Endothelial cell of umbilical vein (primary cell): ENCODE data around the gene TATDN3. TPM values are rescaled to one million over a fixed set of nuclear protein-coding genes. Genes with fewer than 3 reads are reported as not detected.

Source experiments
- BruUV-seq: library from RNA; stranded (reverse); fragments of 400-500 nt; replicated peaks from 2 replicates; lab custom pipeline; 2021; lab: Mats Ljungman, UMichigan
- CTCF ChIA-PET: fragments of 300-600, 350-600 bp; sonication (Branson Sonifier 250); formaldehyde crosslinking; loops from one replicate; lab custom pipeline; 2021; ENCODE audit warnings: antibody characterized with exemption, inconsistent platforms; lab: Charles Lee
- POLR2A ChIA-PET: fragments of 300-600, 350-600 bp; sonication (Branson Sonifier 250); formaldehyde crosslinking; loops from one replicate; lab custom pipeline; 2021; ENCODE audit warnings: antibody characterized with exemption, inconsistent platforms; lab: Charles Lee
- DNase-seq: peaks from one replicate; pipeline ENCODE4 v3.0.0-alpha.2; 2011; ENCODE audit warnings: low read depth, low spot score
- FAIRE-seq: peaks from 2 replicates; lab custom pipeline; 2011; peaks lifted over from hg19 to GRCh38; lab: Jason Lieb, UNC
- H2AFZ ChIP-seq: 2 replicates; pipeline ENCODE4 v1.6.0; 2012; ENCODE audit warnings: low read depth, low read length, control low read depth, inconsistent platforms
- H3K27ac ChIP-seq: 2 replicates; pipeline ENCODE4 v1.5.1; 2011; ENCODE audit warnings: low read depth, mild to moderate bottlenecking, control low read depth, low read length, moderate library complexity; ENCODE audit not compliant: insufficient read depth
- H3K27me3 ChIP-seq, 2 experiments: 2 replicates each; pipeline versions ENCODE4 v1.6.0 to v1.6.1; 2011; ENCODE audit warnings: low read length in 2 of 2, mixed read lengths in 1 of 2; ENCODE audit not compliant: control insufficient read depth in 2 of 2, insufficient read depth in 2 of 2
- H3K36me3 ChIP-seq, 2 experiments: 2 replicates in 1 of 2; 3 replicates in 1 of 2; pipeline ENCODE4 v1.5.1; 2011; ENCODE audit warnings: low read length in 2 of 2, mild to moderate bottlenecking in 1 of 2, moderate library complexity in 1 of 2; ENCODE audit not compliant: control insufficient read depth in 2 of 2, insufficient read depth in 2 of 2; ENCODE audit errors: extremely low read depth in 1 of 2
- H3K4me1 ChIP-seq: 3 replicates; pipeline ENCODE4 v1.5.1; 2011; ENCODE audit warnings: mild to moderate bottlenecking, low read length; ENCODE audit not compliant: control insufficient read depth, insufficient read depth; ENCODE audit errors: extremely low read depth
- H3K4me2 ChIP-seq: 2 replicates; pipeline ENCODE4 v1.6.1; 2011; ENCODE audit warnings: low read length, control low read depth, mixed read lengths; ENCODE audit not compliant: insufficient read depth
- H3K4me3 ChIP-seq, 3 experiments: fragments of 200-600 bp in 1 of 3; sonication (generic), shearing (Covaris generic) in 1 of 3; replicated peaks in 1 of 3; 2 replicates each; pipeline ENCODE4 v1.5.1; 2011 to 2016; ENCODE audit warnings: control low read depth in 3 of 3, low read length in 3 of 3, mild to moderate bottlenecking in 2 of 3, inconsistent platforms in 1 of 3, low read depth in 1 of 3, moderate library complexity in 1 of 3; ENCODE audit not compliant: insufficient read depth in 1 of 3
- H3K79me2 ChIP-seq: 2 replicates; pipeline ENCODE4 v1.6.0; 2012; ENCODE audit warnings: low read length, inconsistent platforms; ENCODE audit not compliant: control insufficient read depth, insufficient read depth
- H3K9ac ChIP-seq: replicated peaks from 2 replicates; pipeline ENCODE3; 2011; ENCODE audit warnings: low read length, control low read depth; ENCODE audit not compliant: insufficient read depth; ENCODE audit errors: extremely low read depth
- H3K9me1 ChIP-seq: replicated peaks from 3 replicates; pipeline ENCODE4 v1.6.0; 2011; ENCODE audit warnings: mild to moderate bottlenecking, low read length; ENCODE audit not compliant: control insufficient read depth, insufficient read depth; ENCODE audit errors: extremely low read depth
- H3K9me3 ChIP-seq: replicated peaks from 2 replicates; pipeline ENCODE4 v1.5.1; 2012; ENCODE audit warnings: low read length, inconsistent platforms; ENCODE audit not compliant: control insufficient read depth, insufficient read depth
- H4K20me1 ChIP-seq: replicated peaks from 2 replicates; pipeline ENCODE3; 2011; ENCODE audit warnings: mild to moderate bottlenecking, low read length; ENCODE audit not compliant: control insufficient read depth, insufficient read depth; ENCODE audit errors: extremely low read depth
- CTCF ChIP-seq, 2 donors: IDR thresholded peaks; 1 replicate in 1 of 2; 2 replicates in 1 of 2; pipeline ENCODE4 v1.5.1; 2011; ENCODE audit warnings: low read length in 2 of 2, mild to moderate bottlenecking in 2 of 2, moderate library complexity in 2 of 2, control low read depth in 1 of 2, inconsistent platforms in 1 of 2, low read depth in 1 of 2; ENCODE audit not compliant: insufficient read depth in 1 of 2; ENCODE audit errors: extremely low read depth in 1 of 2
- EZH2 ChIP-seq: IDR thresholded peaks from 2 replicates; pipeline ENCODE4 v1.6.1; 2012; ENCODE audit warnings: borderline replicate concordance, low read depth, mild to moderate bottlenecking, moderate library complexity, low read length, inconsistent platforms; ENCODE audit not compliant: severe bottlenecking
- FOS ChIP-seq: IDR thresholded peaks from 2 replicates; pipeline ENCODE4 v1.6.1; 2011; ENCODE audit warnings: mild to moderate bottlenecking, low read length, moderate library complexity, borderline replicate concordance; ENCODE audit not compliant: insufficient read depth
- GATA2 ChIP-seq: IDR thresholded peaks from 2 replicates; pipeline ENCODE4 v1.7.0; 2011; ENCODE audit warnings: low read depth, mild to moderate bottlenecking, moderate library complexity, mixed read lengths, low read length; ENCODE audit not compliant: insufficient read length, insufficient read depth
- JUN ChIP-seq: IDR thresholded peaks from 2 replicates; pipeline ENCODE4 v1.6.1; 2011; ENCODE audit warnings: borderline replicate concordance, low read depth; ENCODE audit not compliant: insufficient read length, insufficient read depth
- MAX ChIP-seq: IDR thresholded peaks from 2 replicates; pipeline ENCODE4 v1.6.1; 2011; ENCODE audit not compliant: insufficient read depth, insufficient read length
- MYC ChIP-seq: IDR thresholded peaks from one replicate; pipeline ENCODE4 v1.6.1; 2011; ENCODE audit warnings: mild to moderate bottlenecking, low read depth, low read length
- POLR2A ChIP-seq: IDR thresholded peaks from 2 replicates; pipeline ENCODE4 v1.6.1; 2012; ENCODE audit warnings: low read depth, mild to moderate bottlenecking, control low read depth, low read length
- POLR2AphosphoS5 ChIP-seq: IDR thresholded peaks from 2 replicates; pipeline ENCODE4 v1.6.1; 2012; ENCODE audit warnings: low read depth, mild to moderate bottlenecking, control low read depth, low read length, moderate library complexity; ENCODE audit not compliant: insufficient read depth
- dilution Hi-C: fragments of 300-500 bp; cut with MboI; formaldehyde crosslinking; loops from one replicate; pipeline ENCODE4 v1.15.0; 2019; ENCODE audit warnings: low sequenced_read_pairs; ENCODE audit not compliant: extremely low pct_ligation_motif_present
- intact Hi-C: fragments of 100-400 bp; cut with micrococcal nuclease; formaldehyde crosslinking; loops from one replicate; pipeline ENCODE4 v1.10.0; 2022
- polyA plus RNA-seq, 4 experiments: library from polyadenylated mRNA; depleted of rRNA in 3 of 4; stranded (reverse) in 3 of 4; unstranded in 1 of 4; fragments of >200 nt; gene quantifications; 2 replicates each; pipeline versions ENCODE4 v1.2.1 to v1.2.3, GENCODE V29; 2011 to 2012; ENCODE audit warnings: missing spikeins in 1 of 4
- total RNA-seq: library from RNA; stranded (reverse); gene quantifications from 2 replicates; pipeline ENCODE4 v1.2.3, GENCODE V29; 2021

The TATDN3 gene
- total and polyA plus RNA-seq, 2 donors (not counting 3 experiments of a cell fraction or from before 2014, with no cell fraction given), result 4.3 to 8.0 TPM

GRCh38 chr1:212753749-212754148 lies 37.9 kb upstream of the TATDN3 start:
- Histone ChIP-seq H3K9me1 (no peaks in the 10 kb centered on the region), H2AFZ (no peak overlapping the region), H3K27ac (no peak overlapping the region), H3K4me2 (no peak overlapping the region), H3K36me3 (no peaks in the 10 kb centered on the region), H3K4me1 (no peaks in the 10 kb centered on the region), H3K27me3 (no peaks in the 10 kb centered on the region), H3K9ac (no peak overlapping the region), H3K9me3 (no peaks in the 10 kb centered on the region), H4K20me1 (no peaks in the 10 kb centered on the region), H3K4me3 (no peak overlapping the region), H3K79me2 (no peaks in the 10 kb centered on the region)
- FAIRE-seq (no peak), DNase-seq (no peak)
- dilution Hi-C loops, result no loop called here
- BruUV-seq, result no TSS peak
- intact Hi-C loops, result no loop called here
- POLR2A ChIA-PET, result no interaction called here
- CTCF ChIA-PET, result interaction anchor here (1.9 to 2.8 kb wide), 2 partner anchors 88 to 89 kb away, joined by 7 to 14 read pairs; no protein-coding TSS in a partner anchor
- TF ChIP-seq GATA2, result no peak
- TF ChIP-seq MYC, result no peak
- TF ChIP-seq POLR2A, result no peak
- TF ChIP-seq POLR2AphosphoS5, result no peak
- TF ChIP-seq JUN, result no peak
- no peak for TF ChIP-seq EZH2
- no peak for TF ChIP-seq CTCF (IDR thresholded peaks at IDR 0.05; ENCODE audit: extremely low read depth in 1 of 2, insufficient read depth in 1 of 2, low read depth in 1 of 2, low read length in 2 of 2)
- TF ChIP-seq MAX, result no peak
- TF ChIP-seq FOS, result no peak
